GM12892 (cell line): ENCODE results near the gene SMIM5.

Experiments
- POLR2A ChIP-seq: IDR thresholded peaks from 2 replicates; pipeline ENCODE4 v1.6.1; 2011; ENCODE audit warnings: low read depth, low read length, control low read depth
- POLR2AphosphoS5 ChIP-seq: IDR thresholded peaks from 2 replicates; pipeline ENCODE4 v1.6.1; 2011; ENCODE audit warnings: low read depth, low read length, control low read depth
- TAF1 ChIP-seq: IDR thresholded peaks from 2 replicates; pipeline ENCODE4 v1.6.1; 2011; ENCODE audit warnings: low read depth, mild to moderate bottlenecking, control low read depth, low read length, borderline replicate concordance

DNA sequence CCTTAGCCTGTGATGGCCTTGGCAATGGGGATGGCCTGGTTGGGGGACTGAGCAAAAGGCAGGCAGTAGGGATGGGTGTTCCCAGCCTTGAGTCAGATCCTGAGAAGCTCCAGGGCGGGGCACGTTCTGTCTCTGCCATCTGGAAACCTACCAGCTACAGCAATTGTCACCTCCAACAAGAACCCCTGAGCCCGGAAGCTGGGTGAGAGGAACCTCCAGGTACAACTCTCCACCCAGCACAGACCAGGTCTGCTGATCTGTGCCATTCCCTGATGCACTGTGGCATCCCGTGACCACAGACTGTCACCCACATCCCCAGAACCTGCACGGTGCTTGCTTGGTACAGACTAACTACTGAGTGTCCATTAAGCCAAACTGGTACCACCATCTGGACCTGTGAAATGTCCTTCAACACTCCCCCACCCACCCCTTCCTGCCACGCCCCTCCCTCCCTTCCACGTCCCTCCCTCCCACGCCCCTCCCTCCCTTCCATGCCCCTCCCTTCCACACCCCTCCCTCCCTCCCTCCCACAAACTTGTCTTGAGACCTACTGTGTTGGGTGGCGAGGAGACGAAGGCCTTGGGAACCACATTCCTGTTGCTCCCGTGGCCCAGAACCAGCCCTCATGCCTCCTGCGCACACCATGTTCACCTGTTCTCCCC, 29.1 kb upstream of the SMIM5 start:
- no peak for TF ChIP-seq POLR2AphosphoS5
- TF ChIP-seq POLR2A: no peak
- TF ChIP-seq TAF1: no peak
